RWPE1 (cell line): ENCODE measurements around the gene TFE3.

Experiments
- CTCF ChIA-PET: fragments of 350-600 bp; sonication (Branson Sonifier 250); formaldehyde crosslinking; extraction: SDS; loops from one replicate; lab custom pipeline; 2021; lab: Yijun Ruan, JAX
- POLR2A ChIA-PET: fragments of 400-600 bp; formaldehyde crosslinking; extraction: SDS; loops from one replicate; lab custom pipeline; 2020; ENCODE audit warnings: antibody characterized with exemption; ENCODE audit not compliant: low non-redundant PET; lab: Yijun Ruan, JAX
- DNase-seq: peaks from one replicate; pipeline ENCODE4 v3.0.0; 2012; ENCODE audit warnings: low spot score
- H3K27ac ChIP-seq: fragments of 450-650 bp; 2 replicates; pipeline ENCODE4 v1.5.1; 2017
- CTCF ChIP-seq: fragments of 450-650 bp; conservative IDR thresholded peaks from 2 replicates; pipeline ENCODE4 v1.5.1; 2017; ENCODE audit warnings: low read depth, mild to moderate bottlenecking

Gene TFE3

DNA sequence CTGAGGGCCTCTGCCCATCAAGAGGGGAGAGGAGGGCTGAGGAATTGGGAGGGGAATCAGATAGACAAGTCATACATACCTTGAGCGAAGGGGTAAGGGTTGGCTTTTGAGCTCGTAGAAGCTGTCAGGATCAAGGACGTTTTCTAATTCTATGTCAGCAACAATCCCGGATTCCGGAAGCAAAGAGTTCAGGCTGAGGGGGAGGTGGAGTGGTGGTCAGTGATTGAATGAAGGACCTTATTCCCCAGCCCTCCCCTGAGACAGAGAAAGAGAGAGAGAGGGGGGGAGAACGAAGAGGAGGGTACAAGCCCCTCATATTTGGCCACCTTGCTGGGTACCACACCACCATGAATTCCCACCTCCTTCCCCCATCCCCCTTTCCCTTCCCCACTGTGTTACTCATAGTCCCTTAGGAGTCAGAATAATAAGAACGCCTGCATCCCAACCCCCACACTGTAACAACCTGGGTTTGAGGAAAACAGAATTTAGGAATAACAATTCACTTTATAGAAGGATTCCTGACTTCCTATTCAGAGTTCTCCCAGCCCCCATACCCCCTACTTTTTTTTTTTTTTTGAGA lies 2.7 kb downstream of the TFE3 start:
- no peak for TF ChIP-seq CTCF
- H3K27ac ChIP-seq: peak overlapping the region; percentile 91
- CTCF ChIA-PET: interaction anchor here (0.6 kb wide), 1 partner anchor 42 kb away, joined by 3 read pairs; no protein-coding TSS in a partner anchor
- POLR2A ChIA-PET: no interaction called here
- no peak for DNase-seq

DNA sequence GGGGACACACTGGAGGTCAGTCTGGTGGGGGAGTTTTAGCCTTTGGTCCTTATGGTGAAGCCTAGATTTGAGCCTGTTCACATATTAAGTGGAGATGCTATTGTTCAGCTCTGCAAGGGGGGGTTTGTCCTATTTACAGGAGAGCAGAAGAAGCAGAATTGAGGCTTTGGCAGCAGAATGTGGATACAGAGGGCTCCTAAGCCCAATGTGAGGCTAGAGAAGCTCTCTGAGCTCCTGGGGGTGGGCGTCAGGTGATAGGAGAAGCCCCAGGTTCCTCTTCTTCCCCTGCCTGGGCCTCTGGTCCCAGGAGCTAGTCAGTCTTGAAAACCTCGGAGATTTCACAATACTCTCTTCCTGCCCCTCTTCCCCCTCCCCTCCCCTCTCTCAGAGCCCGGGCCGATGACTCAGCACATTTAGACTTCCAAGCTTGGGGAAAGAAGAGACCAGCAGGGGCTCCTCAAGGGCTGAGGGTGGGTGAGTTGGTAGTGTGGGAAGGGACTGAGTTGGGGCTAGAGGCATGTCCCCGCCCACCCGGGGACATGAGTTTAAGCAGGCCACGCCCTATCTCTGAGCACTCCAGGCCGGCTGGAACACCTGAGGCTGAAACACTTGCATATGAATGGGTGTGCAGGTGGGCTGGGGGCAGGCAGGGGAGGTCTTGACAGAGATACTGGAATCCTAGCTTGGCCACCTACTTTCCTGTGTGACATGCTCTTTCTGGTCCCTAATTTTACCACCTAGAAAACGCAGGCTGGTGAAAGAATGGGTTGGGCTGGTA lies 3.4 kb downstream of the TFE3 start:
- peak overlapping the region; percentile 91 for H3K27ac ChIP-seq
- no peak for TF ChIP-seq CTCF
- peak; percentile 74 for DNase-seq
- ChIA-PET CTCF (interaction anchor here (0.6 kb wide), 1 partner anchor 41 kb away, joined by 3 read pairs; no protein-coding TSS in a partner anchor), POLR2A (no interaction called here)

GRCh38 chrX:49037883-49038475 lies 5.2 kb downstream of the TFE3 start:
- peak overlapping the region; percentile 91 for H3K27ac ChIP-seq

GRCh38 chrX:49030283-49030682 lies 12.9 kb downstream of the TFE3 start:
- POLR2A ChIA-PET: no interaction called here
- CTCF ChIA-PET: no interaction called here

More at GRCh38 chrX:49037883-49038475, 5.2 kb downstream of the TFE3 start:
- ChIA-PET CTCF (no interaction called here), POLR2A (no interaction called here)
- no peak for TF ChIP-seq CTCF
- DNase-seq: no peak

GRCh38 chrX:49029876-49030275 lies 13.3 kb downstream of the TFE3 start:
- ChIA-PET POLR2A (no interaction called here), CTCF (no interaction called here)
- peak overlapping the region; percentile 21 for H3K27ac ChIP-seq
- TF ChIP-seq CTCF: no peak
- peak; percentile 79 for DNase-seq

More at GRCh38 chrX:49030283-49030682, 12.9 kb downstream of the TFE3 start:
- H3K27ac ChIP-seq: no peak overlapping the region; the same call in 1 of the 2 replicates
- TF ChIP-seq CTCF: no peak
- DNase-seq: no peak

DNA sequence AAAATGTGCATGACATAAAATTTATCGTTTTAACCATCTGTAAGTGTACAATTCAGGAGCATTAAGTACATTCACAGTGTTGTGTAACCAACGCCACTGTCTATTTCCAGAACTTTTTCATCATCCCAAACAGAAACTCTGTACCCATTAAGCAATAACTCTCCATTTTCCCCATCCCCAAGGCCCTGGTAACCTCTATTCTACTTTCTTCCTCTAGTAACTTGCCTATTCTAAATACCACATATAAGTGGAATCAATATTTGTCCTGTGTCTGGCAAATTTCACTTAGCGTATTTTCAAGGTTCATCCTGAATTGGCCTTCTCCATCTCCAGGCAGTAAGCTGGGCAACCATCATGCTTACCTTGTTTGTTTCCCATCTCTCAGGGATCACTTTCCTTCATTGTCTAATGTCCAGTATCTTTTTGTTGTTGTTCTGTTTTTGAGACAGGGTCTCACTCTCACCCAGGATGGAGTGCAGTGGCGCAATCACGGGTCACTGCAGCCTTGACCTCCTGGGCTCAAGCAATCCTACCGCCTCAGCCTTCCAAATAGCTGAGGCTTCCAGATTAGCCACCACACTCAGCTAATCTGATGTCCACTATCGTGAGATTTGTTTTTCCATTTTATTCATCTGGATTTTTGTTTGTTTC lies 23.4 kb downstream of the TFE3 start:
- no peak for TF ChIP-seq CTCF
- POLR2A ChIA-PET: no interaction called here
- DNase-seq: no peak
- H3K27ac ChIP-seq: no peak overlapping the region
- CTCF ChIA-PET: no interaction called here
